Measurements from ENCODE around the gene NUCKS1. TPM values are rescaled to one million over a fixed set of nuclear protein-coding genes. Genes with fewer than 3 reads are reported as not detected.

NUCKS1 gene
- total and polyA plus RNA-seq, 10 of the 15 experiments (the other 5 are each of a cell fraction or from before 2014, with no cell fraction given): 40.5 to 135 (median 55.5) TPM

GRCh38 chr1:205775717-205776056, 25.7 kb upstream of the NUCKS1 start:
- FAIRE-seq: no peak
- no TSS peak for BruUV-seq (replicated peaks)
- intact Hi-C loops (cut with micrococcal nuclease; ENCODE audit: unreplicated experiment) (no loop called here), in situ Hi-C loops (cut with MboI) (no loop called here)
- Histone ChIP-seq H3K4me1 (ENCODE audit: control insufficient read depth, insufficient read depth, low read length) (peaks cover 12% of the 10 kb centered on the region), H3K79me2 (ENCODE audit: control insufficient read depth, insufficient read depth, low read length) (peaks cover 9% of the 10 kb centered on the region), H4K20me1 (ENCODE audit: control insufficient read depth, insufficient read depth) (no peaks in the 10 kb centered on the region), H3K9me3 (replicated peaks; ENCODE audit: control insufficient read depth, insufficient read depth, low read length) (no peaks in the 10 kb centered on the region), H3K9ac (ENCODE audit: control insufficient read depth, insufficient read depth, low read length) (no peak overlapping the region; the same call in 1 of the 2 replicates), H3K27ac (ENCODE audit: control insufficient read depth, insufficient read depth) (no peak overlapping the region), H2AFZ (ENCODE audit: control insufficient read depth, low read depth, low read length) (peak overlapping the region; percentile 68), H3K36me3 (ENCODE audit: control insufficient read depth in 2 of 2, insufficient read depth in 2 of 2, low read length in 1 of 2) (no peaks in the 10 kb centered on the region), H3K4me3 (peak overlapping the region; percentile 88; the same call in 1 of the 2 replicates), H3K4me2 (ENCODE audit: control insufficient read depth, insufficient read depth) (peak overlapping the region; percentile 90), H3K27me3 (replicated peaks in 1 of 2; ENCODE audit: control insufficient read depth in 2 of 2, insufficient read depth in 2 of 2, low read length in 1 of 2) (no peaks in the 10 kb centered on the region)
- ATAC-seq: no peak
- POLR2A ChIA-PET: interaction anchor here (0.8 to 3.1 kb wide), 6 partner anchors 27 to 35 kb away, joined by 3 to 21 read pairs (median 4); partner anchors contain the start of gene NUCKS1
- RAD21 ChIA-PET (ENCODE audit: unreplicated experiment): interaction anchor here (0.8 to 5.0 kb wide), 7 partner anchors 25 to 202 kb away, joined by 3 to 56 read pairs (median 3); no protein-coding TSS in a partner anchor
- TF ChIP-seq ZBTB4 (CRISPR knock-in tag; IDR thresholded peaks at IDR 0.05) (no peak), HDAC6 (IDR thresholded peaks at IDR 0.05; ENCODE audit: unreplicated experiment) (no peak), RFX5 (IDR thresholded peaks at IDR 0.05; ENCODE audit: low read depth, low read length) (no peak), KAT2A (conservative IDR thresholded peaks at IDR 0.05; ENCODE audit: control insufficient read depth, low read depth, low read length) (no peak), EZH2 (IDR thresholded peaks at IDR 0.05; ENCODE audit: borderline replicate concordance, control insufficient read depth, low read depth, low read length) (no peak)
- no peak for DNase-seq (ENCODE audit: low read depth, low spot score)
- CTCF ChIA-PET: interaction anchor here (0.9 to 7.4 kb wide), 11 partner anchors 9 to 330 kb away, joined by 3 to 59 read pairs (median 5); no protein-coding TSS in a partner anchor
- SMC1A ChIA-PET (ENCODE audit: uncharacterized antibody, unreplicated experiment): interaction anchor here (0.8 to 4.6 kb wide), 10 partner anchors 10 to 117 kb away, joined by 3 to 28 read pairs (median 5); no protein-coding TSS in a partner anchor

Data from GM12878 (cell line).